ENCODE measurements around the gene UBE2O. TPM values are rescaled to one million over a fixed set of nuclear protein-coding genes. Genes with fewer than 3 reads are reported as not detected.

Gene UBE2O
- total and polyA plus RNA-seq, 2 donors from 2014 or later, result 5.5 to 21.3 TPM

GRCh38 chr17:76433693-76434092 is 19.3 kb downstream of the UBE2O start:
- FAIRE-seq (no peak), DNase-seq (no peak)
- H3K36me3 ChIP-seq (ENCODE audit: control insufficient read depth in 2 of 3, insufficient read depth in 3 of 3, low read length in 3 of 3), result peaks cover 0 to 3% (median 0%) of the 10 kb centered on the region in 3 donors
- no peaks in the 10 kb centered on the region for H3K9me3 ChIP-seq (ENCODE audit: control insufficient read depth in 2 of 3, insufficient read depth in 1 of 3, low read length in 3 of 3)
- no peak overlapping the region for H3K27ac ChIP-seq (ENCODE audit: low read depth in 2 of 2, low read length in 2 of 2)
- peaks cover 0 to 2% (median 0%) of the 10 kb centered on the region in 3 donors for H3K4me1 ChIP-seq (ENCODE audit: control insufficient read depth in 2 of 3, insufficient read depth in 2 of 3, low read depth in 1 of 3, low read length in 3 of 3)
- intact Hi-C loops (cut with DNase I), result no loop called here
- no peak for TF ChIP-seq CTCF (IDR thresholded peaks at IDR 0.05; ENCODE audit: borderline replicate concordance, extremely low read depth, insufficient read depth)
- H3K9ac ChIP-seq (ENCODE audit: low read length in 3 of 3), result no peak overlapping the region
- H3K27me3 ChIP-seq (ENCODE audit: control insufficient read depth, insufficient read depth, low read length), result no peaks in the 10 kb centered on the region
- no peak overlapping the region for H3K4me3 ChIP-seq (ENCODE audit: low read length in 3 of 3)

- H3K27ac ChIP-seq (ENCODE audit: low read depth in 2 of 2, low read length in 2 of 2), result no peak overlapping the region
- no peaks in the 10 kb centered on the region for H3K27me3 ChIP-seq (ENCODE audit: control insufficient read depth, insufficient read depth, low read length)
- no peak for FAIRE-seq
- H3K4me1 ChIP-seq (ENCODE audit: control insufficient read depth in 2 of 3, insufficient read depth in 2 of 3, low read depth in 1 of 3, low read length in 3 of 3), result peaks cover 0 to 3% (median 3%) of the 10 kb centered on the region in 3 donors
- no peak for DNase-seq
- no peak overlapping the region for H3K9ac ChIP-seq (ENCODE audit: low read length in 3 of 3)
- peaks cover 0 to 3% (median 0%) of the 10 kb centered on the region in 3 donors for H3K36me3 ChIP-seq (ENCODE audit: control insufficient read depth in 2 of 3, insufficient read depth in 3 of 3, low read length in 3 of 3)
- no peak for TF ChIP-seq CTCF (IDR thresholded peaks at IDR 0.05; ENCODE audit: borderline replicate concordance, extremely low read depth, insufficient read depth)
- no peaks in the 10 kb centered on the region for H3K9me3 ChIP-seq (ENCODE audit: control insufficient read depth in 2 of 3, insufficient read depth in 1 of 3, low read length in 3 of 3)
- intact Hi-C loops (cut with DNase I), result no loop called here
- H3K4me3 ChIP-seq (ENCODE audit: low read length in 3 of 3), result no peak overlapping the region
These were observed 20.1 kb downstream of the UBE2O start for GRCh38 chr17:76432712-76433336.

- no peaks in the 10 kb centered on the region for H3K9me3 ChIP-seq (ENCODE audit: control insufficient read depth in 2 of 3, insufficient read depth in 1 of 3, low read length in 3 of 3)
- H3K4me3 ChIP-seq (ENCODE audit: low read length in 3 of 3), result no peak overlapping the region
- no peak overlapping the region for H3K9ac ChIP-seq (ENCODE audit: low read length in 3 of 3)
- TF ChIP-seq CTCF (IDR thresholded peaks at IDR 0.05; ENCODE audit: borderline replicate concordance, extremely low read depth, insufficient read depth), result no peak
- no peaks in the 10 kb centered on the region for H3K27me3 ChIP-seq (ENCODE audit: control insufficient read depth, insufficient read depth, low read length)
- H3K27ac ChIP-seq (ENCODE audit: low read depth in 2 of 2, low read length in 2 of 2), result no peak overlapping the region
- FAIRE-seq, result no peak
- peaks cover 0 to 7% (median 5%) of the 10 kb centered on the region in 3 donors for H3K4me1 ChIP-seq (ENCODE audit: control insufficient read depth in 2 of 3, insufficient read depth in 2 of 3, low read depth in 1 of 3, low read length in 3 of 3)
- H3K36me3 ChIP-seq (ENCODE audit: control insufficient read depth in 2 of 3, insufficient read depth in 3 of 3, low read length in 3 of 3), result peaks cover 0 to 3% (median 0%) of the 10 kb centered on the region in 3 donors
- DNase-seq, result no peak
- intact Hi-C loops (cut with DNase I), result no loop called here
These were observed 20.9 kb downstream of the UBE2O start for GRCh38 chr17:76432004-76432403.

Measured in kidney (tissue), 14 donors.